ENCODE results near the gene GLIPR2.
"Not testable (repeated sequence)": the region's sequence is repeated elsewhere in the genome, so short reads cannot be mapped to it uniquely, and the experiment has no call there.

Gene GLIPR2

GRCh38 chr9:36142510-36143244 is 6.1 kb downstream of the GLIPR2 start:
- DNase-seq (ENCODE audit: insufficient read length, low spot score) (no peak), FAIRE-seq (no peak)

DNA sequence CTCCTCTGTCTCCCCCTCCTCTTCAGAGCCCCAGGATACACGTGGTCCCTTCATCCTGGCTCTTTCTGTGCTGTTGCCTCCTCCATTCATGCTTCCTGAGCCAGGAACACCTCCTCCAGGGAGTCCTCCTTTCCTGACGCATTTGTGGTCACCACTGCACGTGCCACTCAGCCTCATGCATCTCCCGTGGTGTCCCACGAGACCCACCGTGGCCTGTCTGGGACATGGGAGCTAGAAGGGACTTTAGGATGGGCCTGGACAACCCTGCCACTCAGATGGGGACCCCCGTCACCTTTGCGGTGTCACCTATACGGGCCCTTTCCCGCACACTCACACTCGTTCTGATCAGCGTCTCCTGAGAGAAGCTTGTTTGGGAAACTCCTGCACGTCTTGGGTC is 6.7 kb downstream of the GLIPR2 start:
- FAIRE-seq (no peak), DNase-seq (ENCODE audit: insufficient read length, low spot score) (no peak)

- DNase-seq (ENCODE audit: insufficient read length, low spot score) (no peak), FAIRE-seq (no peak)
These were observed 8.0 kb downstream of the GLIPR2 start for GRCh38 chr9:36144309-36145232.

DNA sequence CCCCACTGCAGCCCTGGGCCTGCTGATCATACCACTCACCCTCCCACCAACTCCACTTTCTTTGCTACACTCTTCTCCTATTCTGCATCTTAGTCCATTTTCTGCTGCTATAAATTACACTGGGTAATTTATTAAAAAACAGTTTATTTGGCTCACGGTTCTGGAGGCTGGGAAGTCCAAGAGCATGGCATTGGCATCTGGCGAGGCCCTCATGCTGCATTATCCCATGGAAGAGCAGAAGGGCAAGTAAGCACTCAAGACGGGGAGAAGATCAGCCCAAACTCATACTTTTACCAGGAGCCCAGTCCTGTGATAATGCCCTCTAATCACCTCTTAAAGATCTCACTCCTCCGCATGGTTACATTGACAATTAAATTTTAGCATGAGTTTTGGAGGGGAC is 9.4 kb downstream of the GLIPR2 start:
- FAIRE-seq (no peak), DNase-seq (ENCODE audit: insufficient read length, low spot score) (no peak)

- FAIRE-seq: no peak
- no peak for DNase-seq (ENCODE audit: insufficient read length, low spot score)
These were observed 10.1 kb downstream of the GLIPR2 start for GRCh38 chr9:36146651-36147050.

DNA sequence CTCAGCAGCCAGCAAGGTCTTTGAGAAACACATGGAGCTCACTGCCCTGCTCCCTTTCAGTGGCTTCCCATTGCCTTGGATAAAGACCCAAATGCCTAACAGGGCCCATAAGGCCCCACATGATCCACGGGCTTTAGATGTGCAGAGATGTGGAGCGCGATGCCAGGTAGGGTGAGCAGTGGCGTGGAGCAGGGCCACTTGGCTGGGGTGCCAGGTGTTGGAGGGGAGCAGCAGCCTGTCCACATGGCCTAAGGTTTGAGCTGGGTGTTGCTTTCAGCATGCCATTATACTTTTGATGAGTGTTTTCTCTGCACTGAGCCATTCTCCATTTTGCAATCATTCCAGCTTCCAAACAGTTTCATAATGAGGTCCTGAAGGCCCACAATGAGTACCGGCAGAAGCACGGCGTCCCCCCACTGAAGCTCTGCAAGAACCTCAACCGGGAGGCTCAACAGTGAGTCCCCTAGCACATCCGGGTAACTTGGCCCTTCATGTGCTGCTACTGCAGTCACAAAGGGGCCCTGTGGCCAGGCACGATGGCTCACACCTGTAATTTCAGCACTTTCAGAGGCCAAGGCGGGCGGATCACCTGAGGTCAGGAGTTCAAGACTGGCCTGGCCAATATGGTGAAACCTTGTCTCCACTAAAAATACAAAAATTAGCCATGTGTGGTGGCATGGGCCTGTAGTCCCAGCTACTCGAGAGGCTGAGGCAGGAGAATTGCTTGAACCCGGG is 11.1 kb downstream of the GLIPR2 start:
- FAIRE-seq (no peak), DNase-seq (ENCODE audit: insufficient read length, low spot score) (no peak)

GRCh38 chr9:36148311-36149051 is 11.9 kb downstream of the GLIPR2 start:
- DNase-seq (ENCODE audit: insufficient read length, low spot score): peak; percentile 97

DNA sequence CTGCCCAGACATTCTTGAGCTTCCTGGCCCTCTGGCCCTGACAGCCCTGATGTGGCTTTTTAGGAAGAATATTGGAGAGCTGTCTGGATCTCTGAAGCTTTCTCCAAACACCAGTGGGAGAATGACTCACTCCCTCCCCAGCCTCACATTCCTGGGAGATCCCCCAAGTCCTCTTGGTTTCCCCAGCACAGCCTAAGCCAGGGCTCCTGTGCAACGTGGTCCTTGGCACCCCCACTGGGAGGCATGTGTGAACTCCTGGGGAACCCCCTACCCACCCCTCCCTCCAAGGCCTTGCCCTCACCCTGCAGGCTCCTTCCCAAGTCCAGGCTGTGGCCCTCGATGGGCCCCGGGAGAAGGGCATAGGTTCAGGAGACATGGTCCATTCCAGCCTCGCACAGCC is 12.7 kb downstream of the GLIPR2 start:
- DNase-seq (ENCODE audit: insufficient read length, low spot score): no peak
- FAIRE-seq: no peak

More at GRCh38 chr9:36148311-36149051, 11.9 kb downstream of the GLIPR2 start:
- FAIRE-seq: peak; percentile 48

- DNase-seq (ENCODE audit: insufficient read length, low spot score) (no peak), FAIRE-seq (no peak)
These were observed 14.2 kb downstream of the GLIPR2 start for GRCh38 chr9:36150574-36151315.

GRCh38 chr9:36151316-36152210 is 15.0 kb downstream of the GLIPR2 start:
- FAIRE-seq: no peak

DNA sequence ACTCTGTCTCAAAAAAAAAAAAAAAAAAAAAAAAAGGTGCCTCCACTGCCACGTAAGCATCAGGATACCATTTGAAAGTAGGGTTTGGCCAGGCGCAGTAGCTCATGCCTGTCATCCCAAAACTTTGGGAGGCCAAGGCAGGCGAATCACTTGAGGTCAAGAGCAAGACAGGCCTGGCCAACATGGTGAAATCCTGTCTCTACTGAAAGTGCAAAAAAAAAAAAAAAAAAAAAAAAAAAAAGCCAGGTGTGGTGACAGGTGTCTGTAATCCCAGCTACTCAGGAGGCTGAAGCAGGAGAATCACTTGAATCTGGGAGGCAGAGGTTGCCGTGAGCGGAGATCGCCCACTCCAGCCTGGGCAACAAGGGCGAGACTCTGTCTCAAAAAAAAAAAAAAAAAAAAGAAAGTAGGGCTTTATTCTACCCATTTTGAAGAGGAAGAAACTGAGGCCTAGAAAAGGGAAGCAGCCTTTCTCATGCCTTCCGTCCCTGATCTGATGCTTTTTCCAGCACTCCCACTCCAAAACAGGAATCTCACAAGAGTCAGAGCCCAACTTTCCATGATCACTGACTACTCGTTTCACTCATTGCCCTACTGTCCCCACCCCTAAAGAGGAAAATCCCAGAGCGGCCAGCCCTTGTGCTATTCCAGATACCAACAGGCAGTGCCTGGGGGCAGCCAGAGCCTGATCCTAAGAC is 16.4 kb downstream of the GLIPR2 start:
- FAIRE-seq (no peak), DNase-seq (ENCODE audit: insufficient read length, low spot score) (no peak)

More at GRCh38 chr9:36151316-36152210, 15.0 kb downstream of the GLIPR2 start:
- DNase-seq (ENCODE audit: insufficient read length, low spot score): no peak

DNA sequence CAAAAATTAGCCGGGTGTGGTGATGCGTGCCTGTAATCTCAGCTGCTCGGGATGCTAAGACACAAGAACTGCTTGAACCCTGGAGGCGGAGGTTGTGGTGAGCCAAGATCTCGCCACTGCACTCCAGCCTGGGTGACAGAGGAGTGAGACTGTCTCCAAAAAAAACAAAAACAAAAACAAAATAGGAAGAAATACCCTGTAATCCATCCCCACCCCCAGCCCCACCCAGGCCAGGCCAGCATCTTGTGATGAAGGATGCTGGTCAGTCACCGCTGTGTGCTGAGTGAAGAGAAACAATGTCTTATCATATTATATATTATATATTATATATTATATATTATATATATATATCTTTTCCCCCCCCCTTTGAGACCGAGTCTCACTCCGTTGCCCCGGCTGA is 17.2 kb downstream of the GLIPR2 start:
- DNase-seq (ENCODE audit: insufficient read length, low spot score) (no peak), FAIRE-seq (no peak)

DNA sequence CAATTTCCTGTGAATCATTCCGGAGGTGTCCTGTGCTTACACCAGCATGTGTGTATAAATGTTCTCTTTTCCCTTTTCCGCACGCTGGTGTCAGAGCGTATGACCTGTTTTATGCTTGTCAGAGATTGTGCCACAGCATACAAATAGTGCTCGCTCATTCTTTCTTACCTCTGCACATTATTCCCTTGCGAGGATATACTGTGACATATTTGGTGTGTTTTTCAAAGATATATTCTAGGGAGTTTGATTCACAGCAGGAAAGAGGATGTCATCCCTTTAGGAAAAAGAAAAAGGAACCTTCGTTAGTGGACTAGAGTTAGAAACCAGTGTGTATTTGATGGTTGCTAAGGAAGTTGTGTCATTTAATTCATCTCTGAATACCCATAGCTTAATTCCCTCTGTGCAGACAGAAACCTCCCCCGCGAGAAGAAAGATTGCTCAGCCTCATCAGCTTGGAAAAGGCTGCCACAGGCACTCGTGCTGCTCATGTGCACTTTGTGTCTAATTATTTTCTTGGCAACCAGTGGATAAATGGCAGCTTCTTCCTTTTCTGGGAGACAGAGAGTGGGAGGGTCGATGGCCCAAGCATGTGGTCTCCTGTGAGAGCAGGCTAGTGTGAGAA is 17.9 kb downstream of the GLIPR2 start:
- no peak for DNase-seq (ENCODE audit: insufficient read length, low spot score)
- no peak for FAIRE-seq

- no peak for FAIRE-seq
- no peak for DNase-seq (ENCODE audit: insufficient read length, low spot score)
These were observed 19.6 kb downstream of the GLIPR2 start for GRCh38 chr9:36156116-36156515.

DNA sequence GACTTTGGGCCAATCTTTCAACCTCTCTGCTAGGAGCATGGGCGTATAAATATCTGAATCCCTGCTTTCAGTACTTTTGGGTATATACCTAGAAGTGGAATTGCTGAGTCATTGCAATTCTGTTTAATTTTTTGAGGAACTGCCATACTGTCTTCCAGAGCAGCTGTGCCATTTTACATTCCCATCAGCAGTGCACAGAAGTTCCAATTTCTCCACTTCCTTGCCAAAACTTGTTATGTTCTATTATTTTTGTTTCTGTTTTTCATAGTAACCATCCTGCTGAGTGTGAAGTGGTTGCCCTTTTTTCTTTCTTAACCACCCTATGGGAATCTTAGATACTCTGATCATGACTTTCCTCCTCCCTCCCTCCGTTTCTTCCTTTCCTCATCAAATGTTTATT is 21.6 kb downstream of the GLIPR2 start:
- DNase-seq (ENCODE audit: insufficient read length, low spot score): no peak
- FAIRE-seq: no peak

DNA sequence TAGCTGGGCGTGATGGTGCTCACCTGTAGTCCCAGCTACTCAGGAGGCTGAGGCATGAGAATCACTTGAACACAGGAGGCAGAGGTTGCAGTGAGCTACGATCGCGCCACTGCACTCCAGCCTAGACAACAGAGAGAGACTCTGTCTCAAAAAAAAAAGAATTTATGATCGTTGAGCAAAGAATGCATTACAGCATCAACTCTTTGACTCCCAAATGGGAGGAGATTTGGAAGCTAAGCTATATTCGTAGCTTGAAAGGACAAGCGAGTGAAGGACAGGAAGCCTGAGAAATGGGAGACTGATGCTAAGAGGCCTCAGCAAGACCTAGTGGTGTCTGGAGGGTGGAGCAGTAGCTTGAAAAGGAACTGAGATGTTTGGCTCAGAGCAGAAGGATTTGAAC is 22.4 kb downstream of the GLIPR2 start:
- FAIRE-seq (no peak), DNase-seq (ENCODE audit: insufficient read length, low spot score) (no peak)

GRCh38 chr9:36159509-36159908 is 23.0 kb downstream of the GLIPR2 start:
- FAIRE-seq; DNase-seq (ENCODE audit: insufficient read length, low spot score): not testable (repeated sequence)

GRCh38 chr9:36160126-36160525 is 23.6 kb downstream of the GLIPR2 start:
- not testable (repeated sequence) for DNase-seq (ENCODE audit: insufficient read length, low spot score); FAIRE-seq
